ENCODE measurements around the gene MYO7A. TPM values are rescaled to one million over a fixed set of nuclear protein-coding genes. Genes with fewer than 3 reads are reported as not detected.

Gene MYO7A
- total and polyA plus RNA-seq, 2 experiments from 2014 or later = 0.48 to 1.6 TPM

DNA sequence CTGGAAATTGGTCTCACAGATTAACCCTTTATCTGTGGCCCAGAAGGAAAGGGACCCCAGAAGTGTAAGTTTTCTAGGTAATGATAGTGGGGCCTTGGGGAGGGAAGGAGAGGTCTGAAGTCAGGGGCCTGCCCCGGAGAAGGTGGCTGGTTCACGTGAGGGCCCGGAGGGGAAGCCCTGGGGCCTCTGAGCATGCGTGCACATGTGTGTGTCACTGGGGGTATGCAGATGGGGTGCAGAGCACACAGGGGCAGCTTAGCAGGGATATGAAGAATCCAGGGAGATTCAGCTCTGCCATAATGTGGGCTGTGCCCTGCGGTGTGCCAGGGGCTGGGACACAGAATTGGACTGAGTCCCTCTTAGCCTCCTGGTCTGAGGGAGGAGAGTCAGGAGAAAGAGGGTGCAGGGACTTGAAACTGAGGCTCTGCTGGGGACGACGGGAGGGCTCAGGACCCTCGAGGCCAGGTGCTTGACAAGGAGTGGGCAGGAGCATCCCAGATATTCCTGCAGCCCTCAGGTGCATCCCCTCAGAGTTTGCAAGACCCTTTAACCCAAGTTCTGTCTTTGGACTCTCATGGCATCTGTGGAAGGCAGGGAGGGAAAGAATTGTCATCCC, 15.5 kb downstream of the MYO7A start:
- DNase-seq (ENCODE audit: low read depth in 1 of 2, low spot score in 1 of 2) = no peak
- Histone ChIP-seq H3K4me1 (ENCODE audit: low read depth) (peaks cover 5% of the 10 kb centered on the region), H3K4me3 (no peak overlapping the region), H3K36me3 (no peaks in the 10 kb centered on the region), H3K27me3 (peaks cover 12% of the 10 kb centered on the region), H3K9me3 (ENCODE audit: low read depth) (no peaks in the 10 kb centered on the region), H3K27ac (no peak overlapping the region)
- TF ChIP-seq, protein P1, sequence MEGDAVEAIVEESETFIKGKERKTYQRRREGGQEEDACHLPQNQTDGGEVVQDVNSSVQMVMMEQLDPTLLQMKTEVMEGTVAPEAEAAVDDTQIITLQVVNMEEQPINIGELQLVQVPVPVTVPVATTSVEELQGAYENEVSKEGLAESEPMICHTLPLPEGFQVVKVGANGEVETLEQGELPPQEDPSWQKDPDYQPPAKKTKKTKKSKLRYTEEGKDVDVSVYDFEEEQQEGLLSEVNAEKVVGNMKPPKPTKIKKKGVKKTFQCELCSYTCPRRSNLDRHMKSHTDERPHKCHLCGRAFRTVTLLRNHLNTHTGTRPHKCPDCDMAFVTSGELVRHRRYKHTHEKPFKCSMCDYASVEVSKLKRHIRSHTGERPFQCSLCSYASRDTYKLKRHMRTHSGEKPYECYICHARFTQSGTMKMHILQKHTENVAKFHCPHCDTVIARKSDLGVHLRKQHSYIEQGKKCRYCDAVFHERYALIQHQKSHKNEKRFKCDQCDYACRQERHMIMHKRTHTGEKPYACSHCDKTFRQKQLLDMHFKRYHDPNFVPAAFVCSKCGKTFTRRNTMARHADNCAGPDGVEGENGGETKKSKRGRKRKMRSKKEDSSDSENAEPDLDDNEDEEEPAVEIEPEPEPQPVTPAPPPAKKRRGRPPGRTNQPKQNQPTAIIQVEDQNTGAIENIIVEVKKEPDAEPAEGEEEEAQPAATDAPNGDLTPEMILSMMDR (IDR thresholded peaks at IDR 0.05; ENCODE audit: low read depth, low read length) = no peak

DNA sequence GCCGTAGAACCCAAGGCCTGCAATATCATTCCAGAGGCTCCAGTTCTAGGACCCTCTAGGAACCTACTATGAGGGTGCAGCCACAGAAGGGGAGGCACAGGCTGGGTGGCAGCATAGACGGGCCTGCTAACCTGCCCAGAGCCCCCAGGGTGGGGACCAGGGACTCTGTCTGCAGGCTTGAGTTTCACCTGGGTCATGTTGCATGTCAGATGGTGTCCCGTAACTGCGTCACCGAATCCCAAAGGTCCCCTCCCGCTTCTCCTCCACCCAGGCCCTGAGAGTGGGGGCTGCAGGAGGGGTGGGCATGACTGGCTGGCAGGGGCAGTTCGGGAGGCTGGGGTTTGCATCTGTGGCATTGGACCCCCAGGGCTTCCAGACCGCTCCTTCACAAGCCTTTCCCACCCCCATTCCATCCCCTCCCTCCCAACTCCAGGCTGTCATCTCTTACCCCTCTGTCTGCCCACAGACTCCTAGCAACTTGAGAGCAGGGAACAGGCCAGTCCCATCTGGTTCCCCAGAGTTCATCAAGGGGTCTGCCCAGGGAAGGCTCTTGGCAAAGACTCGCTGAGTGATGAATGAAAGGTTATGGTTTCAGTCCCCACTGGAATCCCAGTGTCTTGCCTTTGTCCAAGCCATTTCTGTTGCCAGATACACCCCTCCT, 16.3 kb downstream of the MYO7A start:
- TF ChIP-seq, protein P1 (IDR thresholded peaks at IDR 0.05; ENCODE audit: low read depth, low read length) = no peak
- H3K4me3 ChIP-seq = no peak overlapping the region
- peaks cover 12% of the 10 kb centered on the region for H3K27me3 ChIP-seq
- peaks cover 5% of the 10 kb centered on the region for H3K4me1 ChIP-seq (ENCODE audit: low read depth)
- H3K27ac ChIP-seq = no peak overlapping the region
- no peaks in the 10 kb centered on the region for H3K36me3 ChIP-seq
- peak in 1 of 2 donors; percentile 42 for DNase-seq (ENCODE audit: low read depth in 1 of 2, low spot score in 1 of 2)
- H3K9me3 ChIP-seq (ENCODE audit: low read depth) = no peaks in the 10 kb centered on the region

DNA sequence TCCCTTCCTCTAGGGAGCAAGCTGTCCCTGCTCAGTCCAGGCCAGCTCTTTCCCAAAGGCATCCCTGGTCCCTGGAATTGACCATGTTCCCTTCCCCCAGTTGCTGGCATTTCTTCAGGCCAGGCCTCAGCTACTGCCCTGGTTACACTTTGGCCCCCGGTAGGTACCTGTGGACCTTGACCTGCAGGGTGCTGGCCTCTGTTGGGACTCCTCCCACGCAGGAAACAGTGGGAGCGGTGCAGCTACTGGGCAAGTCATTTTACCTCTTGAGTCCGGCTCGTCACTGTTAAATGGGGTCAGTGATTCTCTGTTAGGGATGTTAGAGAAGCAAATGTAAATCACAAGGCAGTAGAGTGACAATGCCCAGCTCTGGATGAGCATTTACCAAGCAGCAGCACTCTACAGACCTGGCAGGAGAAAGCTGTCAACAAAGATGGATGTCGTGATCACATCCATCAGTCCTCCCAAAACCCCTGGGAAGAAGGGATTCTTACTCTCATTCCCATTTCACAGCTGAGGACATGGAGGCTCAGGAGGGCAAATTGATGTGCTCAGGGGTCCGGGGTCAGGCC, 16.9 kb downstream of the MYO7A start:
- Histone ChIP-seq H3K27me3 (peaks cover 12% of the 10 kb centered on the region), H3K4me1 (ENCODE audit: low read depth) (peaks cover 5% of the 10 kb centered on the region), H3K9me3 (ENCODE audit: low read depth) (no peaks in the 10 kb centered on the region), H3K36me3 (no peaks in the 10 kb centered on the region), H3K4me3 (no peak overlapping the region), H3K27ac (no peak overlapping the region)
- TF ChIP-seq, protein P1 (IDR thresholded peaks at IDR 0.05; ENCODE audit: low read depth, low read length) = no peak
- DNase-seq (ENCODE audit: low read depth in 1 of 2, low spot score in 1 of 2) = no peak

DNA sequence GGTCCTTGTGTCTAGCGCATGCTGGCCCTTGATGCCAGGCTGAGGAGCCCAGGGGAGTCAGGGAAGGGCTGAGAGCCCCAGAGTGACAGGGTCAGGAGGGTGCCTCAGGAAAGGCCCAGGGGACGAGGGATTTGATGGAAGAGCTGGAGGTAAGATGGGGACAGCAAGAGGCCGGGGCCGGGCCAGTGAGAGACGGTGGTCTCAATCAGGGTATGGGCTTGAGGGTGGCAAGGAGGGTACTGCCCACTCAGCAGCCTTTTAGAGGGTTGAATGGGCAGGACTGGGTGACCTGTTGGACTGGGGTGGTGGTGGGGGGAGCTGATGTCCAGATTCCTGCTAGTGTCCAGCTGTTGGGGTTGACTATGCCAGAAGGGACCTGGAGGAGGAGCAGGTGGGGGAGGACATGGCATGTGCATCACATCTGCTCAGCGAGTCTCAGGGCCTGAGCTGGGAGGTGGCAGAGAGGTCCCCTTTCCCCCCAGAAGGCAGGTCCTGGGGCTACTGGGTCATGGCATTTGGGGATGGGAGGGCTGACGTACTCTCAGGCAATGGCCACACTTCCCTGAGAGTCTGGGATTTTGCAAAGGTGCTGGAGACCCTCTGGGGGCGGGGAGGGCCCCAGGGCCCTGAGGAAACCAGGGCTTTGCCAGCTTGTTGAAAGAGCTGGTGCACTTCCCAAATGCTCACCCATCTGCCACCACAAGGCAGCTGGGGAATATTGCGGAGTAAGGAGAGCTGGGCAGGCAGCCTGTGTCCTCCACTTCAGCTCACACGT, 18.4 kb downstream of the MYO7A start:
- Histone ChIP-seq H3K9me3 (ENCODE audit: low read depth) (no peaks in the 10 kb centered on the region), H3K4me1 (ENCODE audit: low read depth) (peaks cover 5% of the 10 kb centered on the region), H3K4me3 (no peak overlapping the region), H3K36me3 (no peaks in the 10 kb centered on the region), H3K27ac (no peak overlapping the region), H3K27me3 (peaks cover 12% of the 10 kb centered on the region)
- TF ChIP-seq, protein P1 (IDR thresholded peaks at IDR 0.05; ENCODE audit: low read depth, low read length) = no peak
- DNase-seq (ENCODE audit: low read depth in 1 of 2, low spot score in 1 of 2) = no peak

DNA sequence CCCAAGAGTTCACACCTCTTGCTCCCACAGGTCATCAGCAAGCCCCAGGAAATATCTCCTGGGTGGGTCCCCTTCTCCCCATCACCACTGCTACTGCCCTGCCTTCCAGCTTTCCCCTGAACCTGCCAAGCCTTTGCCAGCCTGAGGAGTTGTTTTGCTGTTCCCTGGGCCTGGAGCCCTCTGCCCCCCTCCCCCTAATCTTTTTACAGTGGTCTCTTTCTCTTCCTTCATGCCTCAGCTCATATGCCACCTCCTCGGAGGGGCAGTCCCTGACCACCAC, 18.9 kb downstream of the MYO7A start:
- TF ChIP-seq, protein P1 (IDR thresholded peaks at IDR 0.05; ENCODE audit: low read depth, low read length) = no peak
- Histone ChIP-seq H3K4me1 (ENCODE audit: low read depth) (peaks cover 5% of the 10 kb centered on the region), H3K9me3 (ENCODE audit: low read depth) (no peaks in the 10 kb centered on the region), H3K27ac (no peak overlapping the region), H3K4me3 (no peak overlapping the region), H3K36me3 (no peaks in the 10 kb centered on the region), H3K27me3 (peaks cover 12% of the 10 kb centered on the region)
- DNase-seq (ENCODE audit: low read depth in 1 of 2, low spot score in 1 of 2) = no peak

Measured in cardiac muscle cell (in vitro differentiated cells and primary cell).